Measurements from ENCODE around the gene SNRNP48.
A peak's percentile ranks its signal among the peaks of the same experiment; 100 is the strongest.

DNA sequence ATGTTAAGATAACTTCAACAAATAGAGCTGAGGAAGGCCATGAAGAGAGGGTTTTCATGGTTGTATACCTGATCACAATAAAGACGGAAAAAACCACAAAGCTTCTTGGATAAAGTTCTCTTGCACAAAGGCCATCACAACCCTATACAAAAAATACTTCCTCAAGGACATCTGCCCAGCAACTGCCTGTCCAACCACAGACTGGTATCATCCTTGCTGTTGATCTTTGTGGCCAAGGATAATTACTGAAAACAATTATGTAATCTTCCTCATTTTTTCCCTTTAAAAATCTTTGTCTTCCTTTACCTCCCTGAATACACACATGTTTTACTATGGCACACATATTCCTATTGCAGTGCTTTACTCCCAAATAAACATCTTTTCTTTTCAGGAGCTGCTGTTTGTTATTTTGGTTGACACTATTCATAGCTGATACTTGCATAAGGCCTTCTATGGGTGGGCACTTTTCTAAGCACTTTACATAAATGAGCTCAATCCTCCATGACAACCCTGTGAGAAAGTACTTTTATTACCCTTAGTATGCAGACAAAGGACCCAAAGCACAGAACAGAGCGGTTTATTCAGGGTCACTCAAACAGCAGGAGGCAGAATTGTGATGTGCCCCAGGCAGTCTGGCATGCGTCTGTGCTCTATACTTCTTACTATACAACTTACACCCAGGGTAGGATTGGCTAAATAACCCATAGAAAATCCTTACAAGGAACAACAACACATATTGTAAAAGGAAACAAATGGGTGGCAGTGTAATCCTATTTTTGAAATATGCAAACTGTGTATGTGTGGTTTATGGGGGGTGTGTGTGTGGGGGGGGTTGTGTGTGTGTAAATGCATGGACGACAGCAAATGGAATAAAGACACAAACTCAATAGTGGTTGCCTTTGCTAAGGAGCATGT is 35.1 kb downstream of the SNRNP48 start:
- TF ChIP-seq EZH2 (IDR thresholded peaks at IDR 0.05; ENCODE audit: low read length, unreplicated experiment), result no peak
- TF ChIP-seq, protein P1, sequence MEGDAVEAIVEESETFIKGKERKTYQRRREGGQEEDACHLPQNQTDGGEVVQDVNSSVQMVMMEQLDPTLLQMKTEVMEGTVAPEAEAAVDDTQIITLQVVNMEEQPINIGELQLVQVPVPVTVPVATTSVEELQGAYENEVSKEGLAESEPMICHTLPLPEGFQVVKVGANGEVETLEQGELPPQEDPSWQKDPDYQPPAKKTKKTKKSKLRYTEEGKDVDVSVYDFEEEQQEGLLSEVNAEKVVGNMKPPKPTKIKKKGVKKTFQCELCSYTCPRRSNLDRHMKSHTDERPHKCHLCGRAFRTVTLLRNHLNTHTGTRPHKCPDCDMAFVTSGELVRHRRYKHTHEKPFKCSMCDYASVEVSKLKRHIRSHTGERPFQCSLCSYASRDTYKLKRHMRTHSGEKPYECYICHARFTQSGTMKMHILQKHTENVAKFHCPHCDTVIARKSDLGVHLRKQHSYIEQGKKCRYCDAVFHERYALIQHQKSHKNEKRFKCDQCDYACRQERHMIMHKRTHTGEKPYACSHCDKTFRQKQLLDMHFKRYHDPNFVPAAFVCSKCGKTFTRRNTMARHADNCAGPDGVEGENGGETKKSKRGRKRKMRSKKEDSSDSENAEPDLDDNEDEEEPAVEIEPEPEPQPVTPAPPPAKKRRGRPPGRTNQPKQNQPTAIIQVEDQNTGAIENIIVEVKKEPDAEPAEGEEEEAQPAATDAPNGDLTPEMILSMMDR (conservative IDR thresholded peaks at IDR 0.05; ENCODE audit: low read depth, low read length), result peak; percentile 31; the same call in 1 of the 2 replicates

All from PC-3 (cell line).